ENCODE measurements around the gene PIK3CD. TPM values are rescaled to one million over a fixed set of nuclear protein-coding genes. Genes with fewer than 3 reads are reported as not detected.

Gene PIK3CD
- total RNA-seq, 6 experiments from 2014 or later, result 7.3 to 14.6 (median 9.2) TPM

GRCh38 chr1:9630331-9631111, 21.0 kb upstream of the PIK3CD start:
- Mint-ChIP-seq H3K4me1 (ENCODE audit: low read depth) (peaks cover 6% of the 10 kb centered on the region), H3K4me3 (no peak overlapping the region), H3K27me3 (ENCODE audit: insufficient read depth) (peaks cover 17% of the 10 kb centered on the region; the same call in 1 of the 2 replicates), H3K36me3 (ENCODE audit: low read depth) (no peaks in the 10 kb centered on the region), H3K9me3 (peaks cover 11% of the 10 kb centered on the region), H3K27ac (no peak overlapping the region)
- TF ChIP-seq, protein P1, sequence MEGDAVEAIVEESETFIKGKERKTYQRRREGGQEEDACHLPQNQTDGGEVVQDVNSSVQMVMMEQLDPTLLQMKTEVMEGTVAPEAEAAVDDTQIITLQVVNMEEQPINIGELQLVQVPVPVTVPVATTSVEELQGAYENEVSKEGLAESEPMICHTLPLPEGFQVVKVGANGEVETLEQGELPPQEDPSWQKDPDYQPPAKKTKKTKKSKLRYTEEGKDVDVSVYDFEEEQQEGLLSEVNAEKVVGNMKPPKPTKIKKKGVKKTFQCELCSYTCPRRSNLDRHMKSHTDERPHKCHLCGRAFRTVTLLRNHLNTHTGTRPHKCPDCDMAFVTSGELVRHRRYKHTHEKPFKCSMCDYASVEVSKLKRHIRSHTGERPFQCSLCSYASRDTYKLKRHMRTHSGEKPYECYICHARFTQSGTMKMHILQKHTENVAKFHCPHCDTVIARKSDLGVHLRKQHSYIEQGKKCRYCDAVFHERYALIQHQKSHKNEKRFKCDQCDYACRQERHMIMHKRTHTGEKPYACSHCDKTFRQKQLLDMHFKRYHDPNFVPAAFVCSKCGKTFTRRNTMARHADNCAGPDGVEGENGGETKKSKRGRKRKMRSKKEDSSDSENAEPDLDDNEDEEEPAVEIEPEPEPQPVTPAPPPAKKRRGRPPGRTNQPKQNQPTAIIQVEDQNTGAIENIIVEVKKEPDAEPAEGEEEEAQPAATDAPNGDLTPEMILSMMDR (IDR thresholded peaks at IDR 0.05), result no peak
- DNase-seq, result no peak

- H3K4me1 Mint-ChIP-seq (ENCODE audit: low read depth), result no peaks in the 10 kb centered on the region
- peaks cover 26% of the 10 kb centered on the region for H3K27me3 Mint-ChIP-seq (ENCODE audit: insufficient read depth)
- peaks cover 11% of the 10 kb centered on the region for H3K9me3 Mint-ChIP-seq
- TF ChIP-seq, protein P1 (IDR thresholded peaks at IDR 0.05), result no peak
- H3K27ac Mint-ChIP-seq, result no peak overlapping the region
- DNase-seq, result no peak
- no peaks in the 10 kb centered on the region for H3K36me3 Mint-ChIP-seq (ENCODE audit: low read depth)
- no peak overlapping the region for H3K4me3 Mint-ChIP-seq
These were observed 19.9 kb upstream of the PIK3CD start for GRCh38 chr1:9631613-9632012.

DNA sequence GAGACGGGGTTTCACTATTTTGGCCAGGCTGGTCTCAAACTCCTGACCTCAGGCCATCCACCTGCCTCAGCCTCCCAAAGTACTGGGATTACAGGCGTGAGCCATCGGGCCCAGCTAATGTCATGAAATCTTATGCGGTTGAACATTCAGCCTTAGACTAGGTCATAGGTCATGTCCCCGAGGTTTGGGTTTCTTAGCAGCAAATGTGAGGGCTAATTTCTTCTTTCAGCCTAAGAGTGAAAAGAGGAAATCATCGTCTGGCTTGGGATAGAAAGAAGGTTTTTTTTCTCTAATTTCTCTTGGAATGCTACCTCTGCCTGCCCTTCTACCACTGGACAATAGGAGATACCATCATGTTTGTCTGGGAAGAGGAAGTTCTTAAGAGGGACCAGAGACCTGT, 18.0 kb upstream of the PIK3CD start:
- Mint-ChIP-seq H3K9me3 (peaks cover 11% of the 10 kb centered on the region), H3K27ac (no peak overlapping the region), H3K36me3 (ENCODE audit: low read depth) (no peaks in the 10 kb centered on the region), H3K27me3 (ENCODE audit: insufficient read depth) (peaks cover 29% of the 10 kb centered on the region), H3K4me3 (no peak overlapping the region), H3K4me1 (ENCODE audit: low read depth) (no peaks in the 10 kb centered on the region)
- no peak for DNase-seq
- TF ChIP-seq, protein P1 (IDR thresholded peaks at IDR 0.05), result no peak

DNA sequence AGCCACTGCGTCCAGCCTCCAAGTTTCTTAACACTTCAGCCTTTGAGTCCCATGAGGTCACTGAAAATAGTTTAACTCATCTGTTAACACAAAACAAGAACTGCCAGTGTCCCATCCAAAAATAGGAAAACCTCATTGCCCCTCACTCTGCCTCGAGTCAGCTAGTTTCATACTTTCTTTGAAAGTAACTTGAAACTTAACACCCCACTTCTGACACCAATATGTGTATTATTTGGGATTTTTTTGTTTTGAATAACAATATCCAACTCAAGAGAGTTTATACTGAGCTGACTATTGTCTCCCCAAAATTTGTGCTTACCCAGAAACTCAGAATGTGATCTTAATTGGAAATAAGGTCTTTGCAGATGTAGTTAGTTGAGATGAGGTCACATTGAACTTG, 16.9 kb upstream of the PIK3CD start:
- Mint-ChIP-seq H3K9me3 (peaks cover 11% of the 10 kb centered on the region), H3K36me3 (ENCODE audit: low read depth) (no peaks in the 10 kb centered on the region), H3K4me3 (no peak overlapping the region), H3K4me1 (ENCODE audit: low read depth) (no peaks in the 10 kb centered on the region), H3K27ac (no peak overlapping the region), H3K27me3 (ENCODE audit: insufficient read depth) (peaks cover 29% of the 10 kb centered on the region)
- TF ChIP-seq, protein P1 (IDR thresholded peaks at IDR 0.05), result no peak
- DNase-seq, result no peak

- Mint-ChIP-seq H3K27me3 (ENCODE audit: insufficient read depth) (peaks cover 28% of the 10 kb centered on the region), H3K36me3 (ENCODE audit: low read depth) (no peaks in the 10 kb centered on the region), H3K4me3 (no peak overlapping the region), H3K9me3 (peaks cover 11% of the 10 kb centered on the region), H3K27ac (no peak overlapping the region), H3K4me1 (ENCODE audit: low read depth) (no peaks in the 10 kb centered on the region)
- TF ChIP-seq, protein P1 (IDR thresholded peaks at IDR 0.05), result no peak
- no peak for DNase-seq
These were observed 12.3 kb upstream of the PIK3CD start for GRCh38 chr1:9639227-9639626.

Measured in HFFc6 (cell line).